Gastrocnemius medialis (tissue), 4 donors: ENCODE data around the gene GABBR2.

Experiments used
- POLR2A ChIP-seq, 2 donors: fragments of 450-650 bp; IDR thresholded peaks; one replicate each; pipeline ENCODE4 v1.6.1; 2017; ENCODE audit warnings: antibody characterized with exemption in 2 of 2, mild to moderate bottlenecking in 2 of 2, moderate library complexity in 2 of 2
- TF ChIP-seq, protein P1 (sequence below), 5 experiments: fragments of 450-650 bp in 3 of 5; fragments of 200-600 bp in 2 of 5; sonication (generic) in 2 of 5; IDR thresholded peaks in 4 of 5; conservative IDR thresholded peaks in 1 of 5; 1 replicate in 4 of 5; 2 replicates in 1 of 5; pipeline ENCODE4 v1.5.1; 2016 to 2019; ENCODE audit warnings: antibody characterized with exemption in 5 of 5, mild to moderate bottlenecking in 3 of 5, moderate library complexity in 3 of 5

DNA sequence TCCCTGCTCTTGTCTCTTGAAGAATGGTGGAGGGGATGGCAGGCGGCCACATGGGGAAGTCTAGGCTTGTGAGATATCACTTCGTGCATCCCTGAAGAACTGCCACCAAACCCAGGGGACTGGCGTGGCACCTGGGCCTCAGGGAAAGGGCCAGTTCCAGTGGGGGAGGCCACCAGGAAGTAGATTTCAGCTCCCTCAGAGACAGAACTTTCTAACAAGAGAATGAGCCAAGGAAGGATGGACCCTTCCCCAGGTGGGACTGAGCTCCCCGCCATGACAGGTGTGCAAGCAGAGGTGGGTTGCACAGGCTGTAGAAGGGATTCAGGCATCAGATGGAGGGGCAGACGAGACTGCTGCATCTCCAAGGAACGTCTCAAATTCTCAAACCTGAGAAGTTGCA lies 193.9 kb downstream of the GABBR2 start:
- TF ChIP-seq, protein P1, sequence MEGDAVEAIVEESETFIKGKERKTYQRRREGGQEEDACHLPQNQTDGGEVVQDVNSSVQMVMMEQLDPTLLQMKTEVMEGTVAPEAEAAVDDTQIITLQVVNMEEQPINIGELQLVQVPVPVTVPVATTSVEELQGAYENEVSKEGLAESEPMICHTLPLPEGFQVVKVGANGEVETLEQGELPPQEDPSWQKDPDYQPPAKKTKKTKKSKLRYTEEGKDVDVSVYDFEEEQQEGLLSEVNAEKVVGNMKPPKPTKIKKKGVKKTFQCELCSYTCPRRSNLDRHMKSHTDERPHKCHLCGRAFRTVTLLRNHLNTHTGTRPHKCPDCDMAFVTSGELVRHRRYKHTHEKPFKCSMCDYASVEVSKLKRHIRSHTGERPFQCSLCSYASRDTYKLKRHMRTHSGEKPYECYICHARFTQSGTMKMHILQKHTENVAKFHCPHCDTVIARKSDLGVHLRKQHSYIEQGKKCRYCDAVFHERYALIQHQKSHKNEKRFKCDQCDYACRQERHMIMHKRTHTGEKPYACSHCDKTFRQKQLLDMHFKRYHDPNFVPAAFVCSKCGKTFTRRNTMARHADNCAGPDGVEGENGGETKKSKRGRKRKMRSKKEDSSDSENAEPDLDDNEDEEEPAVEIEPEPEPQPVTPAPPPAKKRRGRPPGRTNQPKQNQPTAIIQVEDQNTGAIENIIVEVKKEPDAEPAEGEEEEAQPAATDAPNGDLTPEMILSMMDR (IDR thresholded peaks at IDR 0.05 in 4 of 5, conservative IDR thresholded peaks at IDR 0.05 in 1 of 5) = no peak
- no peak for TF ChIP-seq POLR2A (IDR thresholded peaks at IDR 0.05)
